Measurements from ENCODE around the gene MRPL1.

- TF ChIP-seq, protein P1, sequence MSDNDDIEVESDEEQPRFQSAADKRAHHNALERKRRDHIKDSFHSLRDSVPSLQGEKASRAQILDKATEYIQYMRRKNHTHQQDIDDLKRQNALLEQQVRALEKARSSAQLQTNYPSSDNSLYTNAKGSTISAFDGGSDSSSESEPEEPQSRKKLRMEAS (IDR thresholded peaks at IDR 0.05; ENCODE audit: insufficient read depth, insufficient read length), result no peak
- no peak for TF ChIP-seq EZH2 (IDR thresholded peaks at IDR 0.05; ENCODE audit: borderline replicate concordance, low read depth, low read length, severe bottlenecking)
- TF ChIP-seq CTCF (IDR thresholded peaks at IDR 0.05; ENCODE audit: extremely low read depth in 1 of 2, insufficient read depth in 1 of 2, low read depth in 1 of 2, low read length in 2 of 2), result no peak
- no peak for TF ChIP-seq POLR2A (IDR thresholded peaks at IDR 0.05; ENCODE audit: low read depth, low read length)
These were observed 133.4 kb downstream of the MRPL1 start for GRCh38 chr4:77996076-77996475.

Measured in endothelial cell of umbilical vein (primary cell).